GM18867 (cell line): ENCODE measurements around the gene GBX2.

Experiments
- ATAC-seq: cut with Tn5 transposase; IDR thresholded peaks from one replicate; pipeline ENCODE4 v1.9.1; 2021; ENCODE audit warnings: mild to moderate bottlenecking, moderate library complexity; ENCODE audit not compliant: unreplicated experiment

Gene GBX2

GRCh38 chr2:236119476-236119875 lies 48.7 kb downstream of the GBX2 start:
- ATAC-seq, result no peak

DNA sequence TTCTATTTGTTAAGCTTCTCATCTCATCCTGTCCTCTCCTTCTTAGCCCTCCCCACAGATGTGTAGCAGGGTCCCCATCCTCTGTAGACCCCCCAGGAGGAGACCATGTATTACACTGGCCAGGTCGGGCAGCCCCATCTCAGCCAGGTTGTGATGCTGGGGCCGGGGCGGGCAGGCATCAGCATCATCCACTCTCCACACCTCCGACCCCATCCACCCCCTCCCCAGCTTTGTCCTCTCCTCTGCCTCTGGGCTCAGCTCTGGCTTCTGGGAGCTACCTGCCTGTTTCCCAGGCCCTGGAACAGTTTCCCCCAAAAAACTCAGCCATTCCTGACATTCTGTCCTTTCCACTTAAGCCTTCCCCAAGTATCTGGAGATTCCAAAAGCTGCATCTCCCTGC lies 49.2 kb downstream of the GBX2 start:
- ATAC-seq, result no peak

DNA sequence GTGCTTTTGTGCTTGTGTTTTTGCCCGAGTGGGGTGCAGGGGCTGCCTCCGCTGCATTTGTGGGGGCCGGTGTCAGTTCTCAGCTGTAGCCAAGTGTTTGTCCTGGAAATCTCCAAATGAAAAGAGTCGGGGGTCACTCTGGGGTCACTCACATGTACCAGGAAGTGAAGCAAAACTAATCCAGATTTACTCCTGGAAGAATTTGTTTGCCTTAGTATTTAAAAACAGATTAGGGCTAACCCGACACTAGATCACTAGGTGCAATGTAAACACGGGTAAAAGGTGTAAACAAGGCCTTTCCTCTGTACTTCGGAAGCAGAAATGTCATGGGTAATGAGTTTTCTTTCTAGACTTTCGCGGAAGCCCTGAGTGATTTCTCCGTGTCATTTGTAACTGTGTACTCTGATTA lies 50.3 kb downstream of the GBX2 start:
- ATAC-seq, result no peak

DNA sequence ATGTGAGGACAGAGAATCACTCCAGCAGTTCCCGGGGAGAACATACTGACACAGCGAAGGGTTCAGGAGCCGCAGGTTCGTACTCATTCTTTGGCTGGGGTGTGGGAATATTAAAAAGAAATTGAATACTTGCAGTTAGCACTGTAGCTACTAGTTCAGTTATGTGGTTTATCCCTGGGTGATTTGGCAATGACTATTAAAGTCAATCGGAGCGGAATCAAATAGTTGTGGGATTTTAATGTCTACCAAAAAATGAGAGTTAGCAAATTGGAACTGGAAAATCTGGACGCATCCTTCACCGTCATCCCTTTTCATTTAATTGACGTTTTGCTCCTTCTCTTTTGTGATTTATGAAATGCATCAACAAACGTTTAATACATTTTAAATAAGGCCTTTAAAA lies 50.8 kb downstream of the GBX2 start:
- ATAC-seq, result no peak
